ENCODE results near the gene RIPK4. TPM values are rescaled to one million over a fixed set of nuclear protein-coding genes. Genes with fewer than 3 reads are reported as not detected.

RIPK4 gene
- total and polyA plus RNA-seq, 2 of the 13 experiments (the other 11 are each of a cell fraction or from before 2014, with no cell fraction given): 3.1 to 4.9 TPM

DNA sequence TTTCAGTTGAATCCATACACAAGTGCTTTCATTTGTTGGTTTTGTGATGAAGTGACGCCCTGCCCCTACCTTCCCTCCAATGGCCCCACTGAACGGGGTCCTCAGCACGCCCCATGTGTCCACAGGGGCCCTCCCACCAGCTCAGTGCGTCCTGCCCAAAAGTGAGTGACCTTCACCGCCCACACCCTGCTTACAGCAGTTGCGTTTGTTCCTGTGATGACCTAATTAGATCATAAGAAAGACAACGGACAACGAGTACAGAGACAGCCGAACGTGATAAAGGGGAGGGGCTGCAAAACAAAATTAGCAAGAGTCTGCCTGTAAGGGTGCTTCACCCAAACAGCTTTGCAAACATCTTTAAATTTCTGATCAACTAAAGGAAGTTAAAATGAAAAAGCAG is 38.2 kb upstream of the RIPK4 start:
- WGBS (ENCODE audit: low lambda C conversion rate): 93% methylated on average over 10 of the region's 10 CpGs
- BruUV-seq (replicated peaks): no TSS peak
- ATAC-seq: no peak
- H3K4me3 ChIP-seq (replicated peaks in 1 of 3; ENCODE audit: insufficient read depth in 1 of 3, low read depth in 2 of 3, low read length in 3 of 3): no peak overlapping the region
- no peaks in the 10 kb centered on the region for H3K4me1 ChIP-seq (ENCODE audit: insufficient read depth, low read length)
- no peaks in the 10 kb centered on the region for H3K79me2 ChIP-seq (ENCODE audit: insufficient read depth, low read length)
- H3K27me3 ChIP-seq (ENCODE audit: control insufficient read depth in 1 of 2, insufficient read depth in 2 of 2, low read length in 2 of 2): no peaks in the 10 kb centered on the region
- H3K4me2 ChIP-seq (ENCODE audit: low read depth, low read length): no peak overlapping the region
- H3K9ac ChIP-seq (ENCODE audit: insufficient read depth, low read depth, low read length): no peak overlapping the region
- in situ Hi-C loops (cut with HindIII; ENCODE audit: extremely low pct_ligation_motif_present, low pct_unique_long_range_greater_than_20kb) (no loop called here), intact Hi-C loops (cut with micrococcal nuclease; ENCODE audit: unreplicated experiment) (no loop called here)
- H3K27ac ChIP-seq (ENCODE audit: extremely low read length, insufficient read depth, low read length): no peak overlapping the region
- no peak overlapping the region for H2AFZ ChIP-seq (ENCODE audit: low read length)
- H3K36me3 ChIP-seq (replicated peaks in 1 of 2; ENCODE audit: control insufficient read depth in 1 of 2, insufficient read depth in 2 of 2, low read length in 2 of 2): peaks cover 10 to 37% of the 10 kb centered on the region in 2 experiments; a peak in 4 of 5 replicates
- no peaks in the 10 kb centered on the region for H4K20me1 ChIP-seq (ENCODE audit: insufficient read depth, low read length)
- DNase-seq (ENCODE audit: low spot score): no peak
- FAIRE-seq: no peak
- CTCF ChIA-PET (ENCODE audit: low intra/inter-chr PET ratio, low total read pairs): no interaction called here
- POLR2A ChIA-PET: no interaction called here
- H3K9me3 ChIP-seq (ENCODE audit: low read length): no peaks in the 10 kb centered on the region
- TF ChIP-seq SETDB1 (CRISPR knock-in tag; IDR thresholded peaks at IDR 0.05; ENCODE audit: borderline replicate concordance) (no peak), PHF20 (CRISPR knock-in tag; IDR thresholded peaks at IDR 0.05) (no peak), ZNF552 (CRISPR knock-in tag; IDR thresholded peaks at IDR 0.05; ENCODE audit: borderline replicate concordance) (no peak), ZNF589 (CRISPR knock-in tag; conservative IDR thresholded peaks at IDR 0.05) (no peak), SATB2 (CRISPR knock-in tag; IDR thresholded peaks at IDR 0.05) (no peak)
- TF ChIP-seq, protein P1, sequence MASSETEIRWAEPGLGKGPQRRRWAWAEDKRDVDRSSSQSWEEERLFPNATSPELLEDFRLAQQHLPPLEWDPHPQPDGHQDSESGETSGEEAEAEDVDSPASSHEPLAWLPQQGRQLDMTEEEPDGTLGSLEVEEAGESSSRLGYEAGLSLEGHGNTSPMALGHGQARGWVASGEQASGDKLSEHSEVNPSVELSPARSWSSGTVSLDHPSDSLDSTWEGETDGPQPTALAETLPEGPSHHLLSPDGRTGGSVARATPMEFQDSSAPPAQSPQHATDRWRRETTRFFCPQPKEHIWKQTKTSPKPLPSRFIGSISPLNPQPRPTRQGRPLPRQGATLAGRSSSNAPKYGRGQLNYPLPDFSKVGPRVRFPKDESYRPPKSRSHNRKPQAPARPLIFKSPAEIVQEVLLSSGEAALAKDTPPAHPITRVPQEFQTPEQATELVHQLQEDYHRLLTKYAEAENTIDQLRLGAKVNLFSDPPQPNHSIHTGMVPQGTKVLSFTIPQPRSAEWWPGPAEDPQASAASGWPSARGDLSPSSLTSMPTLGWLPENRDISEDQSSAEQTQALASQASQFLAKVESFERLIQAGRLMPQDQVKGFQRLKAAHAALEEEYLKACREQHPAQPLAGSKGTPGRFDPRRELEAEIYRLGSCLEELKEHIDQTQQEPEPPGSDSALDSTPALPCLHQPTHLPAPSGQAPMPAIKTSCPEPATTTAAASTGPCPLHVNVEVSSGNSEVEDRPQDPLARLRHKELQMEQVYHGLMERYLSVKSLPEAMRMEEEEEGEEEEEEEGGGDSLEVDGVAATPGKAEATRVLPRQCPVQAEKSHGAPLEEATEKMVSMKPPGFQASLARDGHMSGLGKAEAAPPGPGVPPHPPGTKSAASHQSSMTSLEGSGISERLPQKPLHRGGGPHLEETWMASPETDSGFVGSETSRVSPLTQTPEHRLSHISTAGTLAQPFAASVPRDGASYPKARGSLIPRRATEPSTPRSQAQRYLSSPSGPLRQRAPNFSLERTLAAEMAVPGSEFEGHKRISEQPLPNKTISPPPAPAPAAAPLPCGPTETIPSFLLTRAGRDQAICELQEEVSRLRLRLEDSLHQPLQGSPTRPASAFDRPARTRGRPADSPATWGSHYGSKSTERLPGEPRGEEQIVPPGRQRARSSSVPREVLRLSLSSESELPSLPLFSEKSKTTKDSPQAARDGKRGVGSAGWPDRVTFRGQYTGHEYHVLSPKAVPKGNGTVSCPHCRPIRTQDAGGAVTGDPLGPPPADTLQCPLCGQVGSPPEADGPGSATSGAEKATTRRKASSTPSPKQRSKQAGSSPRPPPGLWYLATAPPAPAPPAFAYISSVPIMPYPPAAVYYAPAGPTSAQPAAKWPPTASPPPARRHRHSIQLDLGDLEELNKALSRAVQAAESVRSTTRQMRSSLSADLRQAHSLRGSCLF (CRISPR knock-in tag; IDR thresholded peaks at IDR 0.05; ENCODE audit: borderline replicate concordance): no peak
